ENCODE measurements around the gene TDRD9. TPM values are rescaled to one million over a fixed set of nuclear protein-coding genes. Genes with fewer than 3 reads are reported as not detected.

Gene TDRD9
- total and polyA plus RNA-seq, 4 donors: 1.2 to 2.2 (median 1.7) TPM

DNA sequence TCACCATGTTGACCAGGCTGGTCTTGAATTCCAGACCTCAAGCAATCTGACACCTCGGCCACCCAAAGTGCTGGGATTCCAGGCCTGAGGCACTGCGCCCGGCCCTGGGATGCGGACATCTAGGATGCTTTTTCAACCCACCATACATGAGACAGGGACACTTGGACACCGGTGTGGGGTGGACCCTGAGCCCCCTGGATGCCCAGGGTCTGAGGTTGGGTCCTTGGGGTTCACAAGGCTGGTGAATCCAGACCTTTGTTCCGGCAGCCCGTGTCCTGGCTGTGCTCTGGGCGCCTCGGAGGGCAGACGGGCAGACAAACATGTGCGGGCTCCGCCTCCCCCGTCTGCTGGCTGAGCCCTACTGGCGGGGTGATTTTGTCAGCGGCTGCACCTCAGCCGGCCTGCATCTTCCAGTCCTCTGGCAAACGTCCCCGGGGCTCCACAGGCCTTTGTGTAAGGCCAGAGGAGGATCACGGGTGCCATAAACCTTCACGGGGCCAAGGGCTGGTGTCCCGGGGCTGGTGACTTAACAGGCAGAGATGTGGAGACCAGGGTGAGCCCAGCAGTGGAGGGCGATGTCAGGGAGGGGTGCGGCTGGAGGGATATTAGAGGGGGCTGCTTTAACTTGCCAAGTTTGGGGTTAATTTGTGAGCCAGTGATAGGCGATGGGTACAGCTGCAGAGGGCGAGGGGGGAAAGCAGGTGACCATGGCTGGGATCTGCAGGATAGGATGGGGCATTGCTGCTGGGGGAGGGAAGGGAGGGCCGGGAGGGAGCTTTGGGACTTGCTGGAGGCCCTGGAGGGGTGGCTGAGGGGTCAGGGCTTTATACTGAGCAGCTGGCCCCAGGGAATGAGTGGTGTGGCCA lies 163.0 kb downstream of the TDRD9 start:
- H3K4me3 ChIP-seq (ENCODE audit: low read depth, low read length): no peak overlapping the region
- 47% methylated on average over 26 of the region's 26 CpGs for WGBS (ENCODE audit: insufficient coverage)
- no peak overlapping the region for H3K27ac ChIP-seq (ENCODE audit: low read depth, low read length)
- H3K36me3 ChIP-seq (ENCODE audit: control insufficient read depth, insufficient read depth, low read length): no peaks in the 10 kb centered on the region
- no peak for DNase-seq (ENCODE audit: low read depth in 4 of 6, low spot score in 6 of 6)
- H3K4me1 ChIP-seq (ENCODE audit: control insufficient read depth, insufficient read depth, low read length): peaks cover 23% of the 10 kb centered on the region
- no peaks in the 10 kb centered on the region for H3K9me3 ChIP-seq (ENCODE audit: control insufficient read depth, insufficient read depth, low read length)
- peaks cover 2% of the 10 kb centered on the region for H3K27me3 ChIP-seq (ENCODE audit: control insufficient read depth, insufficient read depth, low read length)

DNA sequence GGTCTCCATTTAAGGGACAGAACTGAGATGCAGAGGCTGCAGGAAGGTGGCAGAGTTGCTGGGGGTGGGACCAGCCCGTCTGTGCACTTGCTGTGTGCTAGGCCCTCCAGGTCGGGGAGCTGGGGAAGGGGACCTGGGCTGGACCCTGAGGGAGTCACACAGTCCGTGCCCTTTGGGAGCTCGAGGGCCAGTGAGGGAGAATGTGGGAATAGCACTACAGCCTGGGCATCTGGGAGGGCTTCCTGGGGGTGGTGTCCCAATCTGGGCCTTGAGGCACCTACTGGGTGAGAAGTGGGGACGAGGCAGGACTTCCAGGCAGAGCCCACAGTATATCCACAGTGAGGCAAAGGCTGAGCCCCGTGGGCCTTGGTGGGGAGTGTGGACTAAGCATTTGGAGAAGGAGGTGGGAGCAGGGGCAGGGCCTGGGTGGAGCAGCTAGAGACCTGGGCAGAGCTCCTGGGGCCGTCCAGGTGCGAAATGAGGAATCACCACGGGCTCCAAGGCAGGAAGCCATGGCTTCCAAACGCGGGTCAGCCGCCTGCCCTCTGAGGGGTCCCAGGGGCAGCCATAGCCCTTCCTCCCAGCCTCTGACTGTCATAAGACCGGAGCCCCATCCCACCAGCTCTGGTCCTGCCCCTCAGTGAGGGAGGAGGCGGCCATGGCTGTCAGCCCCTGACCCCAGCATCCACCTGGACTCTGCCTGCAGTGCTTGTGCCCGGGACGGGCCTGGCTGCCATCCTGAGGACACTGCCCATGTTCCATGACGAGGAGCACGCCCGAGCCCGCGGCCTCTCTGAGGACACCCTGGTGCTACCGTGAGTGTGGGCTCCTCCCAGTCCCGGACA lies 163.9 kb downstream of the TDRD9 start:
- peaks cover 15% of the 10 kb centered on the region for H3K4me1 ChIP-seq (ENCODE audit: control insufficient read depth, insufficient read depth, low read length)
- DNase-seq (ENCODE audit: low read depth in 4 of 6, low spot score in 6 of 6): no peak
- H3K27ac ChIP-seq (ENCODE audit: low read depth, low read length): no peak overlapping the region
- H3K4me3 ChIP-seq (ENCODE audit: low read depth, low read length): no peak overlapping the region
- no peaks in the 10 kb centered on the region for H3K27me3 ChIP-seq (ENCODE audit: control insufficient read depth, insufficient read depth, low read length)
- no peaks in the 10 kb centered on the region for H3K9me3 ChIP-seq (ENCODE audit: control insufficient read depth, insufficient read depth, low read length)
- H3K36me3 ChIP-seq (ENCODE audit: control insufficient read depth, insufficient read depth, low read length): no peaks in the 10 kb centered on the region
- 92% methylated on average over 23 of the region's 23 CpGs for WGBS (ENCODE audit: insufficient coverage)

DNA sequence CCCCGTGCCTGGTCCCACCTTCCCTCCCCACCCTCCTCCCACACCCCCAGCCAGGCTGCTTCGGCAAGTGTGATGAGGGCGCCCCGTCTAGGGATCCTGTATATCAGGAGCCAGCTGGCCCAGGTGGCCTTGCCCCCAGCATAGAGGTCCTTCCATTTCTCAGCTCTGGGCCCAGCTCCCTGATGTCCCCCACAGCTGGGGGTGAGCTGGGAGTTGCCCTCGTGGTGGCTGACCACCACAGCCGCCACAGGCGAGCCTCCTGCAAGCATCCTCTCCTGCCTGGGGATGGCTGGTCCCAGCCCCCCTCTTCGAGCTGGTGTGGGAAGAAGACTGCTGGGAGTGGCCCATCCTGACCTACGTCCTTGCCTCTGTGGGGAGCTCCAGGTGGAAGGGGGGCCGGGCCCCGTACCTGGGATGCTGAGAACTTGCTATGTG lies 164.7 kb downstream of the TDRD9 start:
- no peak for DNase-seq (ENCODE audit: low read depth in 4 of 6, low spot score in 6 of 6)
- no peak overlapping the region for H3K4me3 ChIP-seq (ENCODE audit: low read depth, low read length)
- no peaks in the 10 kb centered on the region for H3K27me3 ChIP-seq (ENCODE audit: control insufficient read depth, insufficient read depth, low read length)
- H3K36me3 ChIP-seq (ENCODE audit: control insufficient read depth, insufficient read depth, low read length): no peaks in the 10 kb centered on the region
- peaks cover 10% of the 10 kb centered on the region for H3K4me1 ChIP-seq (ENCODE audit: control insufficient read depth, insufficient read depth, low read length)
- H3K9me3 ChIP-seq (ENCODE audit: control insufficient read depth, insufficient read depth, low read length): no peaks in the 10 kb centered on the region
- H3K27ac ChIP-seq (ENCODE audit: low read depth, low read length): no peak overlapping the region
- WGBS (ENCODE audit: insufficient coverage): 88% methylated on average over 9 of the region's 11 CpGs

DNA sequence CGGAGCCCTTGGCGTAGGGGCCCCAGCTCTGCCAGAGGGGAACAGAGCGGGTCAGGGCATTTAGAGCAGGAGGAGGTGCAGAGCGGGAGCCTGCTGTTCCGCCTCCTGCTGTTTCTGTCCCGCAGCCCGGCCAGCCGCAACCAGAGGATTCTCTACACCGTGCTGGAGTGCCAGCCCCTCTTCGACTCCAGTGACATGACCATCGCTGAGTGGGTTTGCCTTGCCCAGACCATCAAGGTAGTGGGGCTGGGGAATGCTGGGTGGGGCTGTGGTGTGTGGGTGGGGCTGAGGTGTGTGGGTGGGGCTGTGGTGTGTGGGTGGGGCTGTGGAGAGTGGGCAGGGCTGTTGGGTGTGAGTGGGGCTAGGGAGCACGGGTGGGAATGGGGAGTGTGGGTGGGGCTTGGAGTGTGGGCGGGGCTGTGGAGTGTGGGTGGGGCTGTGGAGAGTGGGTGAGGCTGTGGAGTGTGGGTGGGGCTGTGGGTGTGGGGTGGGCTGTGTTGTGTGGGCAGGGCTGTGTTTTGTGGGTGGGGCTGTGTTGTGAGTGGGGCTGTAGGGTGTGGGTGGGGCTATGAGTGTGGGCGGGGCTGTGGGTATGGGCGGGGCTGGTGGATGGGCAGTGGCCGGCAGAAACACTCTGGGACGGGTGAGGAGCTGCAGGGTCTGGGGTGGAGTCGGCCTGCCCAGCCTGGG lies 165.3 kb downstream of the TDRD9 start:
- H3K36me3 ChIP-seq (ENCODE audit: control insufficient read depth, insufficient read depth, low read length): no peaks in the 10 kb centered on the region
- H3K4me1 ChIP-seq (ENCODE audit: control insufficient read depth, insufficient read depth, low read length): peaks cover 8% of the 10 kb centered on the region
- DNase-seq (ENCODE audit: low read depth in 4 of 6, low spot score in 6 of 6): no peak
- H3K27me3 ChIP-seq (ENCODE audit: control insufficient read depth, insufficient read depth, low read length): no peaks in the 10 kb centered on the region
- no peaks in the 10 kb centered on the region for H3K9me3 ChIP-seq (ENCODE audit: control insufficient read depth, insufficient read depth, low read length)
- no peak overlapping the region for H3K4me3 ChIP-seq (ENCODE audit: low read depth, low read length)
- 57% methylated on average over 18 of the region's 18 CpGs for WGBS (ENCODE audit: insufficient coverage)
- H3K27ac ChIP-seq (ENCODE audit: low read depth, low read length): no peak overlapping the region

DNA sequence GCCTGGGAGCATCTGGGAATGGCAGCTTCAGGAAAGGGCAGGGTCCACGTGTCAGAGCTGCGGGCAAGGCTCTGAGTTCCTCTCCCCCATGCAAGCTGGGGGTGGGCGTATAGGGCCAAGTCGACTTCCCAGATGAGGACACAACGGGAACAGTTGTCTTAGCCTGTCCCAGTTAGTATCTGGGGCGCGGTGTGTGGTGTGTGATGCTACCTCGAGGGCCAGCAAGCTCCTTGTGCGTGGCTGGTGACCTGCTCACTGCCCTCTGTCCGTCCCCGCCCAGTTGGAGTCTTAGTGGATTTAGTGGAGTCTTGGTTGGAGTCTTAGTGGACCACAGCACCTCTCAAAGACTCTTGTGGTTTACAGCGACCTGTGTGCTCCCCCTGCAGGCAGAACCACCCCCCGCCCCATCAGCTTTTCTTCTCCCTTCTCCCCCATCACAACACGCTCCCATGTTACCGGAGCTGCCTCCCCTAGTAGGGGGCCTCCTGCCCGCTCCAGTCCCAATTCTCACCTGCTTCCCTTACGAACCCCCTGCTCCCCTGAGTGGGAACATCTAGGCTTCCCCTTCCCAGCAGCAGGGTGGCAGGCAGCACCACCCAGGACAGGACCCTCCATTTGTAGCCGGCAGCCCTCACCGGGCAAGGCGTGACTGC lies 165.9 kb downstream of the TDRD9 start:
- Histone ChIP-seq H3K27me3 (ENCODE audit: control insufficient read depth, insufficient read depth, low read length) (no peaks in the 10 kb centered on the region), H3K4me1 (ENCODE audit: control insufficient read depth, insufficient read depth, low read length) (peaks cover 8% of the 10 kb centered on the region), H3K27ac (ENCODE audit: low read depth, low read length) (no peak overlapping the region), H3K9me3 (ENCODE audit: control insufficient read depth, insufficient read depth, low read length) (no peaks in the 10 kb centered on the region), H3K36me3 (ENCODE audit: control insufficient read depth, insufficient read depth, low read length) (no peaks in the 10 kb centered on the region), H3K4me3 (ENCODE audit: low read depth, low read length) (no peak overlapping the region)
- no peak for DNase-seq (ENCODE audit: low read depth in 4 of 6, low spot score in 6 of 6)
- WGBS (ENCODE audit: insufficient coverage): 59% methylated on average over 16 of the region's 20 CpGs

DNA sequence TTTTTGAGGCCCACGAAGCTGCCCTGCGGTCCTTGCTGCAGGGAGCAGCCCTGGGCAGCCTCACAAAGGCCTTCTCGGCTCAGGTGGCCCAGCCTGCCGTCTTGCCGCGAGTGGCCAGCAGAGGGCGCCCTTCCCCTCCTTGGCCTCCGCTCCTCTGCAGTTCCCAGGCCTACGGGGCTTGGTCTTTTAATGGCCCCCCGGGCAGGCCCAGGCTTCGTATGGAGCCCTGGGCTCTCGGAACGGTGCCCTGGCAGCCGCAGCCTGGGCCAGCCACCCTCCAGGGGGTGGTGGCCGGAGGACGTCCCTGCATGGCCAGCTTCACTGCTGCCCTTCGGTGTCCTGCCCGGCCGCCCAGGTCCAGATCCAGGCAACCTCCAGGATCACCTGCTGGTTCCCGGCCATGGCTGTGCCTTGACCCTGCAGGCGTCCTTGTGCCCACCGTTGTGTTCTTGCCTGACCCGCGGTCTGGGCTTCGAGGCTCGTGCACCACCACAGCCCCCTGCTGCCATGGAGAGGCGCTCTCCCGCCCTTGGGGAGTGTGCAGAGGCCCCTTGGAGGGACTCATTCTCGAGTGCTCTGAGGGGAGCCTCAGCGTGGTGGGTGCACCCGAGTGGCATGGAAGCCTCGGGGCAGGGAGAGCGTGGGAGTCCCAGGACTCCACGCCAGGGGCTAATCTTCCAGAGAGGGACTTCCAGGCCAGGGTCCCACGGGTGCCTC lies 166.6 kb downstream of the TDRD9 start:
- 48% methylated on average over 35 of the region's 35 CpGs for WGBS (ENCODE audit: insufficient coverage)

DNA sequence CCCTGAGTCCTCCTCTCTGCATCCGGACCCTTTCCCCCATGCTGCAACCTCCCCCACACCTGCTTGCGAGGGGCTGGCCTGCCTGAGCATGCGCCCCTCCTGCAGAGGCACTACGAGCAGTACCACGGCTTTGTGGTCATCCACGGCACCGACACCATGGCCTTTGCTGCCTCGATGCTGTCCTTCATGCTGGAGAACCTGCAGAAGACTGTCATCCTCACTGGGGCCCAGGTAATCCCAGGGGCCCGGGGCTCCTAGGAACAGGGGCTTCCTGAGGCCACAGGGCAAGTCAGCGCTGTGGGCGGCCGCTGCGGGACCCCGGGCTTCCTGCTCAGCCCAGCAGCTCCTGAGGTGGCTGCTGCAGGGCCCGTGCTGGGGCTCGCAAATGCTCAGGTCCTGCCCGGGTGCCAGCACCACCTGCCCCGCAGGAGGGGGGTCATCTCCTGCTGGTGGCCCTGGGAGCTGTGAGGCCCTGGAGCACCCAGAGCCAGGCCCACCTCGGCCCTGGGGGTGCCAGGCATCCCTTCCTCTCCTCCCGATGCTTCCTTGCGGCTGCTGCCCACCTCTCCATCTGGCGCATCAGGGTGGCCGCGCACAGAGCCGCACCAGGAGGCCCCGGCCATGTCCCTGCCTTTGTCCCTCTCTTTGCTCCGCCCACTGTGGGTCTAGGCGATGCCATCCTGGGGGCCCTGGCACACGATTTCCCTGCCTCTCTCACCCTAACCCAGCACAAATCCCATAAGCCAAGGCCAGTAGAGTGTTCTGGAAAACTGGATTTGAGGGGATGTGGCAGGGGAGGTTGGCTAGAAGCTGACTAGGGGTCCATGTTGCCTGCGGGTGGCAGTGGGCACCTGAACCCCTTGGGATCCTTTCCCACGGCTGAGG lies 167.4 kb downstream of the TDRD9 start:
- H3K27ac ChIP-seq (ENCODE audit: low read depth, low read length): no peak overlapping the region
- no peak overlapping the region for H3K4me3 ChIP-seq (ENCODE audit: low read depth, low read length)
- H3K36me3 ChIP-seq (ENCODE audit: control insufficient read depth, insufficient read depth, low read length): no peaks in the 10 kb centered on the region
- H3K27me3 ChIP-seq (ENCODE audit: control insufficient read depth, insufficient read depth, low read length): no peaks in the 10 kb centered on the region
- peaks cover 12% of the 10 kb centered on the region for H3K4me1 ChIP-seq (ENCODE audit: control insufficient read depth, insufficient read depth, low read length)
- no peaks in the 10 kb centered on the region for H3K9me3 ChIP-seq (ENCODE audit: control insufficient read depth, insufficient read depth, low read length)
- no peak for DNase-seq (ENCODE audit: low read depth in 4 of 6, low spot score in 6 of 6)
- WGBS (ENCODE audit: insufficient coverage): 92% methylated on average over 27 of the region's 31 CpGs

More for the DNA sequence above, 166.6 kb downstream of the TDRD9 start:
- Histone ChIP-seq H3K4me3 (ENCODE audit: low read depth, low read length) (no peak overlapping the region), H3K9me3 (ENCODE audit: control insufficient read depth, insufficient read depth, low read length) (no peaks in the 10 kb centered on the region), H3K4me1 (ENCODE audit: control insufficient read depth, insufficient read depth, low read length) (peaks cover 12% of the 10 kb centered on the region), H3K36me3 (ENCODE audit: control insufficient read depth, insufficient read depth, low read length) (no peaks in the 10 kb centered on the region), H3K27me3 (ENCODE audit: control insufficient read depth, insufficient read depth, low read length) (no peaks in the 10 kb centered on the region), H3K27ac (ENCODE audit: low read depth, low read length) (no peak overlapping the region)
- DNase-seq (ENCODE audit: low read depth in 4 of 6, low spot score in 6 of 6): peak in 3 of 6 donors; percentile 25 to 80 (median 78)

DNA sequence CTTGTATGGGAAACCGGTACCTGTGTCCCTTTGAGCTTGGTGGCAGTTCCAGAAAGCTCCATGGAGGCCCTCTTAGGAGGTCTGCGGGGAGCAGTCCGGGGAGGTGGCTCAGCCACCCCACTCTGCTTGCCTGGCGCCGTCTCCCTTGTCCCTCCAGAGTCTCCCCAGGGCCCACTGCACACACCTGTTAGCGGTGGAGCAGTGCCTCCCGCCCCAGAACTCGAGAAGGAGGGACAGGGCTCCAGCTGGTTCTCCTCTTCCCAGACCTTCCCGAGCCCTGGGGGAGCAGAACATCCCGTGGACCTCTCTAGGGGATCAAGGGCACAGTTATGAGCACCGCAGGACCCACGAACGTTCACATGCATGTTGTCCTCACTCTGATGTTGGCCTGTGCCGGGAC lies 168.1 kb downstream of the TDRD9 start:
- Histone ChIP-seq H3K36me3 (ENCODE audit: control insufficient read depth, insufficient read depth, low read length) (no peaks in the 10 kb centered on the region), H3K9me3 (ENCODE audit: control insufficient read depth, insufficient read depth, low read length) (no peaks in the 10 kb centered on the region), H3K4me3 (ENCODE audit: low read depth, low read length) (no peak overlapping the region), H3K27ac (ENCODE audit: low read depth, low read length) (no peak overlapping the region), H3K4me1 (ENCODE audit: control insufficient read depth, insufficient read depth, low read length) (peaks cover 12% of the 10 kb centered on the region), H3K27me3 (ENCODE audit: control insufficient read depth, insufficient read depth, low read length) (no peaks in the 10 kb centered on the region)
- WGBS (ENCODE audit: insufficient coverage): 95% methylated on average over 14 of the region's 14 CpGs
- DNase-seq (ENCODE audit: low read depth in 4 of 6, low spot score in 6 of 6): no peak

All from spinal cord (tissue), 10 donors.